Right ventricle myocardium inferior (tissue), 1 donor: ENCODE data around the gene MOSPD3. TPM values are rescaled to one million over a fixed set of nuclear protein-coding genes. Genes with fewer than 3 reads are reported as not detected.
A peak's percentile ranks its signal among the peaks of the same experiment; 100 is the strongest.
"Not testable (repeated sequence)": the region's sequence is repeated elsewhere in the genome, so short reads cannot be mapped to it uniquely, and the experiment has no call there.

ENCODE experiments used
- ATAC-seq: fragments of 200-7000 bp; cut with Tn5 transposase; one replicate; pipeline ENCODE4 v1.9.1; 2020; ENCODE audit warnings: mild to moderate bottlenecking, moderate library complexity
- DNase-seq: peaks from one replicate; pipeline ENCODE4 v3.0.0; 2021; ENCODE audit errors: missing footprints
- intact Hi-C: fragments of 100-400 bp; cut with DNase I; formaldehyde crosslinking; loops from one replicate; pipeline ENCODE4 v1.11.0; 2022
- total RNA-seq: library from RNA; stranded (reverse); fragmentation: NEBNext Ultra II Directional; extraction: Animal tissue kit (Norgen Biotek cat#: 25700); gene quantifications from one replicate; pipeline ENCODE4 v1.2.1, GENCODE V29; 2021
- donor health status: DM: no; HTN: yes; CAD: no; lungs with severe emphysema.

MOSPD3 gene
- total RNA-seq, 1 donor from 2014 or later: 9.3 TPM

- intact Hi-C loops: no loop called here
- no peak for DNase-seq
- no peak for ATAC-seq
These were observed 28.4 kb downstream of the MOSPD3 start for GRCh38 chr7:100640517-100641440.

- intact Hi-C loops: no loop called here
- no peak for DNase-seq
- ATAC-seq: no peak
These were observed 29.1 kb downstream of the MOSPD3 start, which contains the start of gene TFR2 for GRCh38 chr7:100641463-100641859. TFR2 (minus strand) TSS chr7:100641552; CDS start chr7:100641509, 43 bp downstream.

DNA sequence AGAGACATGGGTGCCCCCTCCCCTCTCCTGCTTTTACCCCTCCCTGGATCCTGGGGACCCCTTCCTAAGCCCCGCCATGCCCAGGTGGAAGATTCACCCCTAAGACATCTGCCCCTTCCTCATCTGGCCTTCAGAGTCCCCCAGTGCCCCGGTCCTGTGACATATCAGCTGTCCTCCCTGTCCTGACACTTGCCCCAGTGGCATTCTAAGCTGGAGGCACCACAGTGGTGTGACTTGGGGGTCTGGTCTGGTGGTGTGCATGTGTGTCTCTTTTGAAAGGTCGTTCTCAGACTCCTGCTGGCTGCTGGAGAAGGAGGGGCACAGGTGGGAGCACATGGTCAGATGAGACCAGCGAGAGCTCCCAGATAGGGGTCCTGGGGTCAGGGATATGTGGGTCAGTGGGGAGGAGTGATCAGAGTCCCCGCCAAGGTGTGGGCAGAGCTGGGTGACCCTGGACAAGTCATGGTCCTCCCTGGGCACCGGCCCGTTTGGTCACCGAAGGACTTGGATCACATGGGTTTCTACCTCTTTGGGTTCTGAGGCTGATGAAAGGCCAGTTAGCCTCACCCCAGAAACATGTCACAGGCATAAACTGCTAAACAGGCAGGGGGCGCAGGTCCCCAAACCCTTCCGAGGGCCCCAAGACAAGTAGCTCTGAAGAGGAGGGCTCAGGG lies 29.7 kb downstream of the MOSPD3 start:
- ATAC-seq: no peak

GRCh38 chr7:100642534-100642907 lies 30.2 kb downstream of the MOSPD3 start:
- intact Hi-C loops: no loop called here
- ATAC-seq: no peak
- no peak for DNase-seq

More for the DNA sequence above, 29.7 kb downstream of the MOSPD3 start:
- no peak for DNase-seq
- intact Hi-C loops: no loop called here

DNA sequence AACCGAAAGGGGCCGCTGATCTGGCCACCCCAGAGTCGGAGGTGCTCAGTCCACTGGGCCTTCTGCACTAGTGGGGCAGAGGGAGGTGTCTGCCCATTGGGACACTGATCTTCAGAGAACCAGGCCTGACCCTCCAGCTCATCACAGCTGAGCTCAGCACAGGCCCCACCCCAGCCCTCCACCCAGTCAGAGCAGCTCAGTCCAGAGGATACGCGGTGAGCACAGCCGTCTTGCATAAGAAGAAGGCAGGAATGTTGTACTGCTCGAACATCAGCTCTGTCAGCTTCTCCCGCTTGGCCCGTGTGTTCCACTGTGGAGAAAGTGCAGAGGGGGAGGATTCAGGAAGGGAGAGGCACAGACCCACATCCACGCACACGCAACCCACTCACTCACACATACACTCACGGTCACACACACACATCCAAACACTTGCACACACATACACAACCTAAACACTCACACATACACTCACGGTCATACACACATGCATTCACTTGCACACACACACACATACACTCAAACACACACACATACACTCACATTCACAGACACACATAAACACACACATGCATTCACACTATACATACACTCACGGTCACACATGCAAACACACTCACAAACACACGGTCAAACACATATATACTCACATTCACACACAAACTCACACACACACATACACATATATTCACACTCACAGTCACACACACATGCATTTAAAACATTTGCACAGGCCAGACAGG lies 37.7 kb downstream of the MOSPD3 start:
- DNase-seq: no peak
- intact Hi-C loops: no loop called here
- no peak for ATAC-seq

GRCh38 chr7:100654908-100655831 lies 42.8 kb downstream of the MOSPD3 start:
- ATAC-seq (no peak), DNase-seq (no peak)
- intact Hi-C loops: no loop called here

- ATAC-seq (peak; percentile 57), DNase-seq (peak; percentile 75)
- intact Hi-C loops: no loop called here
These were observed 43.8 kb downstream of the MOSPD3 start, which contains the start of gene ACTL6B for GRCh38 chr7:100655908-100656674. ACTL6B (minus strand) TSS chr7:100656448; CDS start chr7:100656354, 94 bp downstream.

GRCh38 chr7:100662194-100662776 lies 49.9 kb downstream of the MOSPD3 start:
- intact Hi-C loops, ATAC-seq, DNase-seq: not testable (repeated sequence)

Other genes starting within 250 kb of the MOSPD3 start
- 3.8 TPM for gene PILRA, start 239.1 kb upstream of the MOSPD3 start, total RNA-seq
- 4.4 TPM for gene ZCWPW1, start 183.8 kb upstream of the MOSPD3 start, total RNA-seq
- gene MEPCE, start 182.7 kb upstream of the MOSPD3 start, total RNA-seq: 24.9 TPM
- 12.4 TPM for gene PPP1R35, start 176.0 kb upstream of the MOSPD3 start, total RNA-seq
- 0.35 TPM for gene SPACDR, start 148.3 kb upstream of the MOSPD3 start, total RNA-seq
- 50.3 TPM for gene TSC22D4, start 133.3 kb upstream of the MOSPD3 start, total RNA-seq
- 0.54 TPM for gene NYAP1, start 128.6 kb upstream of the MOSPD3 start, total RNA-seq
- 21.5 TPM for gene AGFG2, start 73.3 kb upstream of the MOSPD3 start, total RNA-seq
- 0.84 TPM for gene SAP25, start 38.6 kb upstream of the MOSPD3 start, total RNA-seq
- 29.3 TPM for gene LRCH4, start 26.4 kb upstream of the MOSPD3 start, total RNA-seq
- gene FBXO24, start 26.2 kb upstream of the MOSPD3 start, total RNA-seq: 0.41 TPM
- gene PCOLCE, start 10.2 kb upstream of the MOSPD3 start, total RNA-seq: 56.0 TPM
- 0.22 TPM for gene TFR2, start 29.0 kb downstream of the MOSPD3 start, total RNA-seq
- not detected for gene ACTL6B, start 43.9 kb downstream of the MOSPD3 start, total RNA-seq
- 120 TPM for gene GNB2, start 61.2 kb downstream of the MOSPD3 start, total RNA-seq
- gene GIGYF1, start 81.7 kb downstream of the MOSPD3 start, total RNA-seq: 25.4 TPM
- 29.2 TPM for gene POP7, start 93.6 kb downstream of the MOSPD3 start, total RNA-seq
- gene EPO, start 107.9 kb downstream of the MOSPD3 start, total RNA-seq: not detected
- gene ZAN, start 121.1 kb downstream of the MOSPD3 start, total RNA-seq: not detected
- 27.0 TPM for gene EPHB4, start 215.0 kb downstream of the MOSPD3 start, total RNA-seq
- 10.2 TPM for gene SLC12A9, start 240.2 kb downstream of the MOSPD3 start, total RNA-seq